ENCODE data around the gene PDK2. TPM values are rescaled to one million over a fixed set of nuclear protein-coding genes. Genes with fewer than 3 reads are reported as not detected.

PDK2 gene
- total RNA-seq, 2 donors from 2014 or later: 47.1 to 79.5 TPM

- Histone ChIP-seq H3K36me3 (no peaks in the 10 kb centered on the region), H3K27me3 (replicated peaks; ENCODE audit: insufficient read depth) (no peaks in the 10 kb centered on the region)
- DNase-seq (ENCODE audit: low spot score): no peak
Observed at GRCh38 chr17:50100921-50101345, 5.8 kb downstream of the PDK2 start.

GRCh38 chr17:50101346-50102163 is 6.4 kb downstream of the PDK2 start:
- H3K27ac ChIP-seq: no peak overlapping the region
- no peaks in the 10 kb centered on the region for H3K9me3 ChIP-seq
- no peaks in the 10 kb centered on the region for H3K4me1 ChIP-seq (replicated peaks)
- no peaks in the 10 kb centered on the region for H3K36me3 ChIP-seq
- no peak overlapping the region for H3K4me3 ChIP-seq
- no peak for DNase-seq (ENCODE audit: low spot score)
- TF ChIP-seq POLR2AphosphoS5 (IDR thresholded peaks at IDR 0.05) (no peak), POLR2A (IDR thresholded peaks at IDR 0.05) (no peak), CTCF (IDR thresholded peaks at IDR 0.05) (no peak)
- H3K27me3 ChIP-seq (replicated peaks; ENCODE audit: insufficient read depth): no peaks in the 10 kb centered on the region
- 51% methylated on average over 17 of the region's 17 CpGs for WGBS
- intact Hi-C loops (cut with DNase I): no loop called here

More at GRCh38 chr17:50100921-50101345, 5.8 kb downstream of the PDK2 start:
- H3K9me3 ChIP-seq: no peaks in the 10 kb centered on the region
- intact Hi-C loops (cut with DNase I): no loop called here
- no peak overlapping the region for H3K27ac ChIP-seq
- WGBS: 53% methylated on average over 15 of the region's 15 CpGs
- peaks cover 3% of the 10 kb centered on the region for H3K4me1 ChIP-seq (replicated peaks)
- no peak for TF ChIP-seq POLR2A (IDR thresholded peaks at IDR 0.05)
- TF ChIP-seq CTCF (IDR thresholded peaks at IDR 0.05): no peak
- no peak for TF ChIP-seq POLR2AphosphoS5 (IDR thresholded peaks at IDR 0.05)
- no peak overlapping the region for H3K4me3 ChIP-seq

- H3K4me3 ChIP-seq: no peak overlapping the region
- H3K4me1 ChIP-seq (replicated peaks): no peaks in the 10 kb centered on the region
- intact Hi-C loops (cut with DNase I): no loop called here
- no peaks in the 10 kb centered on the region for H3K9me3 ChIP-seq
- no peak for DNase-seq (ENCODE audit: low spot score)
- no peaks in the 10 kb centered on the region for H3K36me3 ChIP-seq
- TF ChIP-seq POLR2A (IDR thresholded peaks at IDR 0.05) (no peak), CTCF (IDR thresholded peaks at IDR 0.05) (no peak), POLR2AphosphoS5 (IDR thresholded peaks at IDR 0.05) (no peak)
- no peaks in the 10 kb centered on the region for H3K27me3 ChIP-seq (replicated peaks; ENCODE audit: insufficient read depth)
- no peak overlapping the region for H3K27ac ChIP-seq
- 81% methylated on average over 15 of the region's 15 CpGs for WGBS
Observed at GRCh38 chr17:50102164-50102991, 7.2 kb downstream of the PDK2 start.

- DNase-seq (ENCODE audit: low spot score): no peak
- H3K9me3 ChIP-seq: no peaks in the 10 kb centered on the region
- WGBS: 83% methylated on average over 2 of the region's 2 CpGs
Observed at GRCh38 chr17:50103252-50103651, 8.1 kb downstream of the PDK2 start.

More at GRCh38 chr17:50103252-50103651, 8.1 kb downstream of the PDK2 start:
- intact Hi-C loops (cut with DNase I): no loop called here
- Histone ChIP-seq H3K27me3 (replicated peaks; ENCODE audit: insufficient read depth) (no peaks in the 10 kb centered on the region), H3K27ac (no peak overlapping the region), H3K4me1 (replicated peaks) (no peaks in the 10 kb centered on the region), H3K4me3 (no peak overlapping the region), H3K36me3 (no peaks in the 10 kb centered on the region)
- TF ChIP-seq POLR2AphosphoS5 (IDR thresholded peaks at IDR 0.05): no peak
- TF ChIP-seq CTCF (IDR thresholded peaks at IDR 0.05): no peak
- TF ChIP-seq POLR2A (IDR thresholded peaks at IDR 0.05): no peak
